ENCODE results near the gene THYN1.

GRCh38 chr11:134257101-134257500 is 3.9 kb upstream of the THYN1 start:
- TF ChIP-seq TAF1 (IDR thresholded peaks at IDR 0.05; ENCODE audit: borderline replicate concordance, low read depth, low read length) (no peak), POLR2A (IDR thresholded peaks at IDR 0.05; ENCODE audit: low read depth, low read length) (no peak), POLR2AphosphoS5 (IDR thresholded peaks at IDR 0.05; ENCODE audit: low read depth, low read length) (no peak)
